ENCODE measurements around the gene LRRFIP1. TPM values are rescaled to one million over a fixed set of nuclear protein-coding genes. Genes with fewer than 3 reads are reported as not detected.

The LRRFIP1 gene
- total and polyA plus RNA-seq, 2 of the 13 experiments (the other 11 are each of a cell fraction or from before 2014, with no cell fraction given), result 15.9 to 40.5 TPM

DNA sequence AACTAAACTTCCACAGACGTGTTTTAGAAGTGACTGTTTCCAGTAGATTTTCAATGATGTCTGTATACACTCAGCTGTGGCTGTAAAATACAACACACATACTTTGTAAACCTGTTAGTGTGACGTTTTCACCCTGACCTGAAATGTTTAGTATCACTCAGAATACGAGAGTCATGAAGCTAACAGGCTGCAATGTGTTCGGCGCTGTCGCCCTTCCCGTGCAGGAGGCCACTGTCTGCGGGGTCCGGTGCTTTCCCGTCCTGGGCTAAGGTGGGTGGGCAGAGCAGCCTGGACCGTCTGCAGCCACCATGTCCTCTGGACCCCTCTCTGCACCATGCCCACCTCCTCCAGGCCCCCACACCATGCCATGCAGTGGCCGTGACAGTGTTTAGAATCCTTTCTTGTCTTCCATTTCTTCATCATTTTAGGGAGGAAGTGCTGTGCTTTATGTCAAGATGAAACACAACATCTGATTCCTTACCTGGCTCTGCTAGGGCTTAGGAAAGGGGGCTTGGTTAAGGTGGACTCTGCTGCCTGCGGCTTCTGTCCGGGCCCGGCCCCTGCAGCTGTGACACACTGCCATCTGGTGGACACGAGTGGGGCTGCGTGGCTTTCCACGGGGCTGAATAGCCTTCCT lies 117.3 kb downstream of the LRRFIP1 start (continued):
- TF ChIP-seq POGK (CRISPR knock-in tag; conservative IDR thresholded peaks at IDR 0.05) (0 out of 2 replicates have a peak, but pooled peaks have one; percentile 44), ZNF460 (CRISPR knock-in tag; IDR thresholded peaks at IDR 0.05; ENCODE audit: borderline replicate concordance) (no peak), KDM6A (CRISPR knock-in tag; IDR thresholded peaks at IDR 0.05; ENCODE audit: low read depth) (no peak), SAP130 (CRISPR knock-in tag; IDR thresholded peaks at IDR 0.05; ENCODE audit: low read depth) (peak; percentile 63), MED1 (CRISPR knock-in tag; IDR thresholded peaks at IDR 0.05) (peak; percentile 53), ZNF263 (CRISPR knock-in tag; IDR thresholded peaks at IDR 0.05) (0 out of 2 replicates have a peak, but pooled peaks have one; percentile 13), JARID2 (CRISPR knock-in tag; IDR thresholded peaks at IDR 0.05; ENCODE audit: insufficient replicate concordance) (peak; percentile 86), ZC3H13 (CRISPR knock-in tag; IDR thresholded peaks at IDR 0.05) (no peak), HOXA3 (CRISPR knock-in tag; IDR thresholded peaks at IDR 0.05) (peak; percentile 25; the same call in 1 of the 2 replicates), MEIS1 (CRISPR knock-in tag; IDR thresholded peaks at IDR 0.05; ENCODE audit: borderline replicate concordance) (no peak), MTERF4 (CRISPR knock-in tag; IDR thresholded peaks at IDR 0.05) (no peak), ZBTB7B (CRISPR knock-in tag; IDR thresholded peaks at IDR 0.05) (peak; percentile 95), ERF (CRISPR knock-in tag; IDR thresholded peaks at IDR 0.05) (peak; percentile 59), RXRB (CRISPR knock-in tag; IDR thresholded peaks at IDR 0.05; ENCODE audit: borderline replicate concordance) (peak; percentile 65; the same call in 1 of the 2 replicates), HHEX (CRISPR knock-in tag; IDR thresholded peaks at IDR 0.05) (no peak), MIER2 (CRISPR knock-in tag; IDR thresholded peaks at IDR 0.05) (peak; percentile 73; the same call in 1 of the 2 replicates), NRL (CRISPR knock-in tag; IDR thresholded peaks at IDR 0.05; ENCODE audit: borderline replicate concordance) (peak; percentile 57; the same call in 1 of the 2 replicates), ZNF562 (CRISPR knock-in tag; IDR thresholded peaks at IDR 0.05; ENCODE audit: borderline replicate concordance) (no peak)
- TF ChIP-seq, protein P1, sequence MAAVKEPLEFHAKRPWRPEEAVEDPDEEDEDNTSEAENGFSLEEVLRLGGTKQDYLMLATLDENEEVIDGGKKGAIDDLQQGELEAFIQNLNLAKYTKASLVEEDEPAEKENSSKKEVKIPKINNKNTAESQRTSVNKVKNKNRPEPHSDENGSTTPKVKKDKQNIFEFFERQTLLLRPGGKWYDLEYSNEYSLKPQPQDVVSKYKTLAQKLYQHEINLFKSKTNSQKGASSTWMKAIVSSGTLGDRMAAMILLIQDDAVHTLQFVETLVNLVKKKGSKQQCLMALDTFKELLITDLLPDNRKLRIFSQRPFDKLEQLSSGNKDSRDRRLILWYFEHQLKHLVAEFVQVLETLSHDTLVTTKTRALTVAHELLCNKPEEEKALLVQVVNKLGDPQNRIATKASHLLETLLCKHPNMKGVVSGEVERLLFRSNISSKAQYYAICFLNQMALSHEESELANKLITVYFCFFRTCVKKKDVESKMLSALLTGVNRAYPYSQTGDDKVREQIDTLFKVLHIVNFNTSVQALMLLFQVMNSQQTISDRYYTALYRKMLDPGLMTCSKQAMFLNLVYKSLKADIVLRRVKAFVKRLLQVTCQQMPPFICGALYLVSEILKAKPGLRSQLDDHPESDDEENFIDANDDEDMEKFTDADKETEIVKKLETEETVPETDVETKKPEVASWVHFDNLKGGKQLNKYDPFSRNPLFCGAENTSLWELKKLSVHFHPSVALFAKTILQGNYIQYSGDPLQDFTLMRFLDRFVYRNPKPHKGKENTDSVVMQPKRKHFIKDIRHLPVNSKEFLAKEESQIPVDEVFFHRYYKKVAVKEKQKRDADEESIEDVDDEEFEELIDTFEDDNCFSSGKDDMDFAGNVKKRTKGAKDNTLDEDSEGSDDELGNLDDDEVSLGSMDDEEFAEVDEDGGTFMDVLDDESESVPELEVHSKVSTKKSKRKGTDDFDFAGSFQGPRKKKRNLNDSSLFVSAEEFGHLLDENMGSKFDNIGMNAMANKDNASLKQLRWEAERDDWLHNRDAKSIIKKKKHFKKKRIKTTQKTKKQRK (IDR thresholded peaks at IDR 0.05; ENCODE audit: low read length), result no peak
- TF ChIP-seq, protein P2, sequence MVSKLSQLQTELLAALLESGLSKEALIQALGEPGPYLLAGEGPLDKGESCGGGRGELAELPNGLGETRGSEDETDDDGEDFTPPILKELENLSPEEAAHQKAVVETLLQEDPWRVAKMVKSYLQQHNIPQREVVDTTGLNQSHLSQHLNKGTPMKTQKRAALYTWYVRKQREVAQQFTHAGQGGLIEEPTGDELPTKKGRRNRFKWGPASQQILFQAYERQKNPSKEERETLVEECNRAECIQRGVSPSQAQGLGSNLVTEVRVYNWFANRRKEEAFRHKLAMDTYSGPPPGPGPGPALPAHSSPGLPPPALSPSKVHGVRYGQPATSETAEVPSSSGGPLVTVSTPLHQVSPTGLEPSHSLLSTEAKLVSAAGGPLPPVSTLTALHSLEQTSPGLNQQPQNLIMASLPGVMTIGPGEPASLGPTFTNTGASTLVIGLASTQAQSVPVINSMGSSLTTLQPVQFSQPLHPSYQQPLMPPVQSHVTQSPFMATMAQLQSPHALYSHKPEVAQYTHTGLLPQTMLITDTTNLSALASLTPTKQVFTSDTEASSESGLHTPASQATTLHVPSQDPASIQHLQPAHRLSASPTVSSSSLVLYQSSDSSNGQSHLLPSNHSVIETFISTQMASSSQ (IDR thresholded peaks at IDR 0.05; ENCODE audit: low read depth), result no peak
- TF ChIP-seq, protein P2 (CRISPR knock-in tag; IDR thresholded peaks at IDR 0.05; ENCODE audit: borderline replicate concordance), result no peak

All from HepG2 (cell line).